ENCODE measurements around the gene KDSR.

The KDSR gene

DNA sequence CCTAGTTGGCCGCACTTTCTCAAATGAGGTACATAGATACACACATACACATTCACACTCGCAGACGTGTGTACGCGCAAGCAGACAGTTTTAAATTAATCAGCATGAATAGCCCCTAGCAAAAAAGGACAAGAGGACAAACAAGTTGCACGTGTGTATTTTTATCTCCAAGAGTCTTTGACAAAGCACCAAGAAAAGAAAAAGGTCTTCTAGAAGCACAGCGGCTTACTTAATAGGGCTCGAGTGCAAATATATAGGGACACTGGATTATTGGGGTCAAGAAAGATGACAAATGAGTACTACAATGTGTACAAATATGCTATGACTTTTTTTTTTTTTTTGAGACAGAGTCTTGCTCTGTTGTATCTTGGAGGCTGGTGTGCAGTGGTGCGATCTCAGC lies 45.7 kb downstream of the KDSR start:
- H3K4me3 ChIP-seq (ENCODE audit: low read length), result peak overlapping the region; percentile 64; the same call in 1 of the 2 replicates
- no peak for TF ChIP-seq ZNF274 (IDR thresholded peaks at IDR 0.05; ENCODE audit: low read depth, low read length)

DNA sequence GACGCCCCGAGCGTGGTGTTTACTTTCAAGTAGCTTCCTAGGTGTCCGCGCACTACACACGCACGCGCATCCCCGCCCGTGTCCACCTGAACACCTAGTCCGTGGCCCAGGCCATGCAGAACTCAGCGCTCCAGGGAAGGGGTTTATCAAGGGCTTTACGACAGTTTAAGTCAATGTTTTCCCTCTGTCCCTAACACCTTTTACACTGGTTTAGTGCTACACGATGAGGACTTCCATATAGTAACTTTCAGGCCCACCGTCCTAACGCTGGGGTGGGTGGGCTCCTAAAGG lies 46.1 kb downstream of the KDSR start:
- no peak for TF ChIP-seq ZNF274 (IDR thresholded peaks at IDR 0.05; ENCODE audit: low read depth, low read length)
- H3K4me3 ChIP-seq (ENCODE audit: low read length), result peak overlapping the region; percentile 64; the same call in 1 of the 2 replicates

- H3K4me3 ChIP-seq (ENCODE audit: low read length), result peak overlapping the region; percentile 64
- TF ChIP-seq ZNF274 (IDR thresholded peaks at IDR 0.05; ENCODE audit: low read depth, low read length), result no peak
Observed at GRCh38 chr18:63320123-63320974, 46.7 kb downstream of the KDSR start.

GRCh38 chr18:63319383-63320122 lies 47.5 kb downstream of the KDSR start, which contains the start of gene BCL2:
Gene BCL2, minus strand, starts transcription at chr18:63319769.
- peak within 1 kb of the TSS; percentile 97 for H3K4me3 ChIP-seq (ENCODE audit: low read length)
- TF ChIP-seq ZNF274 (IDR thresholded peaks at IDR 0.05; ENCODE audit: low read depth, low read length), result no peak

DNA sequence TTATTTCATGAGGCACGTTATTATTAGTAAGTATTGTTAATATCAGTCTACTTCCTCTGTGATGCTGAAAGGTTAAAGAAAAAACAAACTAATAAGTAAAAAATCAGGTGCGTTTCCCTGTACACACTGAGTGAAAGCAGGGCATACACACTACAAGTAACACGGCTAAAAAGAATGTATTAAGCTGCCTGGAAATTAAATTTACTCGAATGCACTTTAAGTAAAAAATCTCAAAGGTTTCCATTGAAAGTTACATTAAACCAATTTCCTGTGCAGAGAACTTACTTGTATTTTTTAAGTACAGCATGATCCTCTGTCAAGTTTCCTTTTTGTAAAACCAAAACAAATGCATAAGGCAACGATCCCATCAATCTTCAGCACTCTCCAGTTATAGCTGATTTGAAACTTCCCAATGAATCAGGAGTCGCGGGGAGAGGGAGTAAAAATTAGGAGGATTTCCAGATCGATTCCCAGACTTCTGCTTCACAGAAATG lies 48.1 kb downstream of the KDSR start:
- H3K4me3 ChIP-seq (ENCODE audit: low read length), result peak overlapping the region; percentile 97

GRCh38 chr18:63317982-63318888 lies 48.8 kb downstream of the KDSR start:
- TF ChIP-seq ZNF274 (IDR thresholded peaks at IDR 0.05; ENCODE audit: low read depth, low read length), result no peak
- peak overlapping the region; percentile 97 for H3K4me3 ChIP-seq (ENCODE audit: low read length)

More for the DNA sequence above, 48.1 kb downstream of the KDSR start:
- no peak for TF ChIP-seq ZNF274 (IDR thresholded peaks at IDR 0.05; ENCODE audit: low read depth, low read length)

DNA sequence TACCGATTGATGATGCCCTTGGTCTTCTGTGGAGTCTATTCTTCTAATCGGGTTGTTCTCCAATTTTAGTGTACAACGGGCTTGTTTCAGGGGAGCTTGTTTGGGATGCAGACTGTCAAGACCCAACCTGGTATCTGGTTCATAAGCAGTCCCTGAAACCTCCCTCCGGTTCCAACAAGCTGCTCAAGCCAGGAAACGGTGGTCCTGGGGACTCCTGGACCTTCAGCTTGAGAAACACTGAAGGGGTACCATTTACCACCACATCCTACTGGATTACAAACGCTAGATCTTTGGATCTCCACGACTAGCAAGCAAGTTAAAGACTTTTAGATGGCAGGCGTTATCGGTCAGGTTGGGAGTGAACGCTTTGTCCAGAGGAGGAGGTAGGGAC lies 49.5 kb downstream of the KDSR start:
- no peak for TF ChIP-seq ZNF274 (IDR thresholded peaks at IDR 0.05; ENCODE audit: low read depth, low read length)
- H3K4me3 ChIP-seq (ENCODE audit: low read length), result peak overlapping the region; percentile 97

GRCh38 chr18:63316612-63317555 lies 50.1 kb downstream of the KDSR start:
- H3K4me3 ChIP-seq (ENCODE audit: low read length), result peak overlapping the region; percentile 97
- no peak for TF ChIP-seq ZNF274 (IDR thresholded peaks at IDR 0.05; ENCODE audit: low read depth, low read length)

GRCh38 chr18:63315876-63316275 lies 51.1 kb downstream of the KDSR start:
- H3K4me3 ChIP-seq (ENCODE audit: low read length), result peak overlapping the region; percentile 73; the same call in 1 of the 2 replicates
- no peak for TF ChIP-seq ZNF274 (IDR thresholded peaks at IDR 0.05; ENCODE audit: low read depth, low read length)

GRCh38 chr18:63315131-63315662 lies 51.8 kb downstream of the KDSR start:
- TF ChIP-seq ZNF274 (IDR thresholded peaks at IDR 0.05; ENCODE audit: low read depth, low read length), result no peak
- H3K4me3 ChIP-seq (ENCODE audit: low read length), result peak overlapping the region; percentile 73

- TF ChIP-seq ZNF274 (IDR thresholded peaks at IDR 0.05; ENCODE audit: low read depth, low read length), result no peak
- H3K4me3 ChIP-seq (ENCODE audit: low read length), result peak overlapping the region; percentile 73
Observed at GRCh38 chr18:63314062-63314790, 52.8 kb downstream of the KDSR start.

DNA sequence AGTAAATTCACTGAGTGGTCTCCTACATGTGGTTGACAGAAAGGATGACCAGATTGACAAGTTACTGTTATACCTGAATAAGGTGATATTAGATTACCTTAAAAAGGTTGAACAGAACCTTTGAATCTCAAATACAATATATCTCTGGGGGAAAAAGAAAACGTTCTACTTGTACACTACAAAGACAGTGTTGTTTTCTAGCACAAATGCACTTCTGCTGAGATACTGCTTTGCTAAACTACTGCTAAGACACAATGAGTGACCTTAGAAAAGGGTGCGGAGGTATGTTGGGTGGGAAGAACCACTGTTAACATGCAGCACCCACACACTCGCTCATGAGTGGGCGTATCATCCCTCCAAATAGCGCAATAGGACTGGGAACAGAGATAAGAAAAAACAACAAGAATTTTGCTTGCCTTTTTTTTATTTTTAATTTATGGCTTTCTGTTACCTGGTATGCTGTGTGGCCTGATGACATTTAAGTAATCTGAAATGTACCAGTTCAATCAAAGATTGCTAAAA lies 53.5 kb downstream of the KDSR start:
- no peak for TF ChIP-seq ZNF274 (IDR thresholded peaks at IDR 0.05; ENCODE audit: low read depth, low read length)

More for the DNA sequence above, 53.5 kb downstream of the KDSR start:
- H3K4me3 ChIP-seq (ENCODE audit: low read length), result peak overlapping the region; percentile 71
